DOHH2 (cell line): Measurements from ENCODE around the gene GMPS.

Experiments
- CTCF ChIP-seq: fragments of 200-600 bp; sonication (generic); IDR thresholded peaks from one replicate; pipeline ENCODE4 v1.5.1; 2014; ENCODE audit warnings: antibody characterized with exemption, mild to moderate bottlenecking, low read depth, low read length; ENCODE audit not compliant: poor library complexity, severe bottlenecking
- EZH2phosphoT487 ChIP-seq: fragments of 200-600 bp; sonication (generic); IDR thresholded peaks from 2 replicates; pipeline ENCODE4 v1.6.1; 2017; ENCODE audit warnings: borderline replicate concordance, mild to moderate bottlenecking, antibody characterized with exemption, low read length, moderate library complexity, mixed read lengths

GRCh38 chr3:155912579-155913190 is 42.2 kb downstream of the GMPS start:
- TF ChIP-seq CTCF (no peak), EZH2phosphoT487 (no peak)
